PC-3 (cell line): Measurements from ENCODE around the gene TSNAX.

Experiments
- CTCF ChIP-seq: fragments of 300-600 bp; sonication (generic); conservative IDR thresholded peaks from 2 replicates; pipeline ENCODE4 v1.5.1; 2017; ENCODE audit warnings: antibody characterized with exemption, low read depth, mild to moderate bottlenecking, low read length
- EZH2phosphoT487 ChIP-seq: fragments of 300-600 bp; sonication (generic); IDR thresholded peaks from 2 replicates; pipeline ENCODE4 v1.6.1; 2018; ENCODE audit warnings: mild to moderate bottlenecking, antibody characterized with exemption, low read length, borderline replicate concordance

- TF ChIP-seq EZH2phosphoT487 (no peak), CTCF (no peak)
Observed at GRCh38 chr1:231594749-231595148, 66.3 kb downstream of the TSNAX start.
